Left lung (tissue), 10 donors: Measurements from ENCODE around the gene WDFY2. TPM values are rescaled to one million over a fixed set of nuclear protein-coding genes. Genes with fewer than 3 reads are reported as not detected.

Experiments used
- ATAC-seq: fragments of 200-7000 bp; cut with Tn5 transposase; one replicate; pipeline ENCODE4 v1.9.1; 2020; ENCODE audit warnings: moderate library complexity
- DNase-seq, 4 donors: peaks; one replicate each; pipeline ENCODE4 v3.0.0-alpha.2; 2013 to 2020
- H3K27ac ChIP-seq, 2 donors: fragments of 200-600 bp; sonication (generic) in 1 of 2; one replicate each; pipeline versions ENCODE4 v1.5.0 to v1.8.0; 2020 to 2021
- H3K27me3 ChIP-seq, 2 donors: fragments of 200-600 bp; sonication (generic) in 1 of 2; one replicate each; pipeline versions ENCODE4 v1.5.0 to v1.8.0; 2020 to 2021
- H3K36me3 ChIP-seq, 2 donors: fragments of 200-600 bp; sonication (generic) in 1 of 2; one replicate each; pipeline versions ENCODE4 v1.5.0 to v1.8.0; 2020 to 2021
- H3K4me1 ChIP-seq, 2 donors: fragments of 200-600 bp; one replicate each; pipeline ENCODE4 v1.8.0; 2021
- H3K4me3 ChIP-seq, 2 donors: fragments of 200-600 bp; sonication (generic) in 1 of 2; one replicate each; pipeline versions ENCODE4 v1.5.0 to v1.8.0; 2020 to 2021; ENCODE audit warnings: mild to moderate bottlenecking in 1 of 2
- H3K9me3 ChIP-seq, 2 donors: fragments of 200-600 bp; sonication (generic) in 1 of 2; one replicate each; pipeline versions ENCODE4 v1.5.0 to v1.8.0; 2020 to 2021
- intact Hi-C, 2 donors: fragments of 100-400 bp; cut with DNase I; formaldehyde crosslinking; loops; one replicate each; pipeline versions ENCODE4 v1.11.2 to v1.14.2; 2022
- polyA plus RNA-seq, 6 donors: library from polyadenylated mRNA; unstranded; fragments of 120-200 nt; gene quantifications; one replicate each; pipeline ENCODE4 v1.2.1, GENCODE V29; 2013; ENCODE audit not compliant: insufficient read length in 6 of 6
- total RNA-seq, 2 donors: library from RNA; stranded (reverse); fragmentation: NEBNext Ultra II Directional; extraction: Animal tissue kit (Norgen Biotek cat#: 25700); gene quantifications; one replicate each; pipeline ENCODE4 v1.2.1, GENCODE V29; 2021
- TF ChIP-seq, protein P1 (sequence below), 2 donors: fragments of 200-600 bp; sonication (generic) in 1 of 2; IDR thresholded peaks; one replicate each; pipeline versions ENCODE4 v1.5.0 to v1.8.0; 2021; ENCODE audit warnings: antibody characterized with exemption in 2 of 2
- donor health status: DM: no; HTN: yes; CAD: no.
- donor health status: DM: no; HTN: no; CAD: no.

The WDFY2 gene
- total and polyA plus RNA-seq, 8 donors: 9.7 to 33.3 (median 22.1) TPM

GRCh38 chr13:51549050-51549449 is 35.2 kb upstream of the WDFY2 start:
- DNase-seq (peak in 1 of 4 donors; percentile 61), ATAC-seq (peak; percentile 91)
- Histone ChIP-seq H3K4me1 (peaks cover 0 to 11% of the 10 kb centered on the region in 2 donors), H3K27me3 (no peaks in the 10 kb centered on the region), H3K4me3 (no peak overlapping the region), H3K27ac (no peak overlapping the region), H3K9me3 (no peaks in the 10 kb centered on the region), H3K36me3 (no peaks in the 10 kb centered on the region)
- TF ChIP-seq, protein P1, sequence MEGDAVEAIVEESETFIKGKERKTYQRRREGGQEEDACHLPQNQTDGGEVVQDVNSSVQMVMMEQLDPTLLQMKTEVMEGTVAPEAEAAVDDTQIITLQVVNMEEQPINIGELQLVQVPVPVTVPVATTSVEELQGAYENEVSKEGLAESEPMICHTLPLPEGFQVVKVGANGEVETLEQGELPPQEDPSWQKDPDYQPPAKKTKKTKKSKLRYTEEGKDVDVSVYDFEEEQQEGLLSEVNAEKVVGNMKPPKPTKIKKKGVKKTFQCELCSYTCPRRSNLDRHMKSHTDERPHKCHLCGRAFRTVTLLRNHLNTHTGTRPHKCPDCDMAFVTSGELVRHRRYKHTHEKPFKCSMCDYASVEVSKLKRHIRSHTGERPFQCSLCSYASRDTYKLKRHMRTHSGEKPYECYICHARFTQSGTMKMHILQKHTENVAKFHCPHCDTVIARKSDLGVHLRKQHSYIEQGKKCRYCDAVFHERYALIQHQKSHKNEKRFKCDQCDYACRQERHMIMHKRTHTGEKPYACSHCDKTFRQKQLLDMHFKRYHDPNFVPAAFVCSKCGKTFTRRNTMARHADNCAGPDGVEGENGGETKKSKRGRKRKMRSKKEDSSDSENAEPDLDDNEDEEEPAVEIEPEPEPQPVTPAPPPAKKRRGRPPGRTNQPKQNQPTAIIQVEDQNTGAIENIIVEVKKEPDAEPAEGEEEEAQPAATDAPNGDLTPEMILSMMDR (IDR thresholded peaks at IDR 0.05): no peak
- intact Hi-C loops: no loop called here

- TF ChIP-seq, protein P1 (IDR thresholded peaks at IDR 0.05): no peak
- ATAC-seq: no peak
- intact Hi-C loops: no loop called here
Measured at GRCh38 chr13:51549593-51549992, 34.7 kb upstream of the WDFY2 start.

GRCh38 chr13:51550151-51550550 is 34.1 kb upstream of the WDFY2 start:
- H3K27ac ChIP-seq: no peak overlapping the region
- no peaks in the 10 kb centered on the region for H3K36me3 ChIP-seq
- H3K4me3 ChIP-seq: no peak overlapping the region
- intact Hi-C loops: no loop called here
- no peaks in the 10 kb centered on the region for H3K27me3 ChIP-seq
- peaks cover 0 to 11% of the 10 kb centered on the region in 2 donors for H3K4me1 ChIP-seq
- DNase-seq: no peak
- H3K9me3 ChIP-seq: no peaks in the 10 kb centered on the region
- no peak for ATAC-seq
- TF ChIP-seq, protein P1 (IDR thresholded peaks at IDR 0.05): no peak

More at GRCh38 chr13:51549593-51549992, 34.7 kb upstream of the WDFY2 start:
- no peak for DNase-seq
- Histone ChIP-seq H3K27me3 (no peaks in the 10 kb centered on the region), H3K36me3 (no peaks in the 10 kb centered on the region), H3K4me1 (peaks cover 0 to 11% of the 10 kb centered on the region in 2 donors), H3K4me3 (no peak overlapping the region), H3K9me3 (no peaks in the 10 kb centered on the region), H3K27ac (no peak overlapping the region)

GRCh38 chr13:51551416-51551815 is 32.8 kb upstream of the WDFY2 start:
- peaks cover 0 to 11% of the 10 kb centered on the region in 2 donors for H3K4me1 ChIP-seq
- no peak overlapping the region for H3K27ac ChIP-seq
- no peaks in the 10 kb centered on the region for H3K36me3 ChIP-seq
- H3K9me3 ChIP-seq: no peaks in the 10 kb centered on the region
- H3K27me3 ChIP-seq: no peaks in the 10 kb centered on the region
- no peak for ATAC-seq
- no peak overlapping the region for H3K4me3 ChIP-seq
- DNase-seq: no peak
- intact Hi-C loops: no loop called here
- TF ChIP-seq, protein P1 (IDR thresholded peaks at IDR 0.05): no peak

GRCh38 chr13:51552027-51552426 is 32.2 kb upstream of the WDFY2 start:
- TF ChIP-seq, protein P1 (IDR thresholded peaks at IDR 0.05): no peak
- intact Hi-C loops: no loop called here
- H3K27me3 ChIP-seq: no peaks in the 10 kb centered on the region
- no peak for DNase-seq
- no peak overlapping the region for H3K4me3 ChIP-seq
- H3K27ac ChIP-seq: no peak overlapping the region
- H3K9me3 ChIP-seq: no peaks in the 10 kb centered on the region
- no peaks in the 10 kb centered on the region for H3K36me3 ChIP-seq
- ATAC-seq: no peak
- peaks cover 0 to 11% of the 10 kb centered on the region in 2 donors for H3K4me1 ChIP-seq
